Dermis microvascular lymphatic vessel endothelial cell (primary cell): ENCODE measurements around the gene RASL11B. TPM values are rescaled to one million over a fixed set of nuclear protein-coding genes. Genes with fewer than 3 reads are reported as not detected.
A peak's percentile ranks its signal among the peaks of the same experiment; 100 is the strongest.

Experiments
- DNase-seq, 2 donors: peaks; one replicate each; pipeline versions ENCODE4 v3.0.0 to v3.0.0-alpha.2; 2010; ENCODE audit warnings: low read depth in 2 of 2
- total RNA-seq: library from RNA; depleted of rRNA; stranded (reverse); fragments of >200 nt; gene quantifications from 2 replicates; pipeline ENCODE4 v1.2.1, GENCODE V29; 2014

RASL11B gene
- total RNA-seq, 1 donor from 2014 or later, result not detected

DNA sequence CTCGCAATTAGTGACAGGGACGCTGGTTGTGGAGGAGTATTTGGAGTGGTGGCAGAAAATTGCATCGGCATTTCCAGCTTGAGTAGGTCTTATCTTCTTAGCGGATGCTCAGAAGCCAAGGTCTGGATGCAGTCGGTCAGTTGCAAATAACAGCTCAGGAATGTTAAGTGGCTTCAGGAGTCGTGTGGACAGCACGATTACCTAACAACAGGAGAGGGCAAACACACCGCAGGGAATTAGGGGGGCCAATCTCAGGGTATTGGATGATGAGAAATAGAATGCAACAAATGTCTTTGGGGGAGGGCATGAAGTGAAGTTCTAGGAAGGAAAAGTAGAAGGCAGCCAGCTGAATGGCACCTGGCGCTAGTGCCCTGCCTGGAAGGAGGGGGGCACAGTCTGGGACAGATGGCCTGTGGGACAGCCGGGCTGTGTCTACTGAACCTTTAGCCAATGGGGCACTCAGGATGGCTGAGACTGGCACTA lies 11.8 kb downstream of the RASL11B start:
- DNase-seq, result no peak

DNA sequence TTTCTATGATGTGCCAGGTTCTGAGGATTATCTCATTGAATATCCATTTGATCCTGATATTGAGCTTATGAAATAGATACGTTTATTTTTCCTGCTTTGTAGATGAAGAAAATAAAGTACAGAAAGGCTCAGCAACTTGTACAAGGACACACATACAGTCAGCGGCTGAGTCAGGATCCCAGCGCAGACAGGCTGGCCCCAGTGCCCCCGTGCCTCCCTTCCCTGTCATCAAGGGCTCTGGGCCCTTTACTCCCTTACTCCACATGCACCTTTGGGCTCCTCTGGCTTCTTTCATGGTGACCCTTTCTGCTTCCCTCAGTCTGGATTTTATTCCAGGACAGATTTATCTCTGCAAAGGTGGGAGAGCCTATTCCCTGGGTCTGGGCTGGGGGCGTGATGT lies 12.8 kb downstream of the RASL11B start:
- DNase-seq, result no peak

DNA sequence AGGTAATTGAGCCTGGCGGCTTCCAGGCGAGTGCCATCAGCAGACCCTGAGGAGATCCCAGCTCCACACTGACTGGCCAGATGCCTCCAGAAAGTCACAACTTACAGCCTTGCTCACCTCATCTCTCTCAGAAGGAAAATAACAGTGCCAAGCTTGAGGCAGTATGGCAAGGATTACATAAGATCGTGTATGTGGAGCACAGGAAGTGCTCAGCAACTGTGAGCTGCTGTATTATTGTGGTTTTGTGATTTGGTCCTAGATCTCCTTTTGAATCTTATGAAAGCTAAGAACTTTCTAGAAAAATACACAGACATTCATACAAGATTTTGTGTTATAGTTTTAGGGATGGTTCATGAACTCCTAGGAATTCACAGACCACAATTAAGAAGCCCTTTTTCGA lies 14.0 kb downstream of the RASL11B start:
- DNase-seq, result no peak

DNA sequence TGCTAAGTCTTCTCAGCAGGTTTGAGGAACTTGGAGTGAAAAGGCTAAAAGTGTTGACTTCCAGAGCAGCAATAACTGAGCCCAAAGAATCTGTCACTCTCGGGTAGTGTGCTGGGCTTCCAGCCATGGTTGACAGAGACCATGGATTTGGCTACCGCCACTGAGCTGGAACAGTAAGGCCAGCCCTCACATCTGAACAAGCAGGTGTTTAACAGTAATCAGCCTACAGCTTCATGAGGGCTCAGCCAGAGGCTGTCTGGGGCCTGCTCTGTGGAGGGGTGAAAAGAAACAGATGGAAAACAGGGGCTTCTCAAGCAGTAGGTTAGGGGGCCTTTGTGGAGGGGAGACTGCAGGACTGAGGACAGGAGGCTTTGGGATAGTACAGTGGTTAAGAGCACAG lies 14.9 kb downstream of the RASL11B start:
- DNase-seq, result no peak

DNA sequence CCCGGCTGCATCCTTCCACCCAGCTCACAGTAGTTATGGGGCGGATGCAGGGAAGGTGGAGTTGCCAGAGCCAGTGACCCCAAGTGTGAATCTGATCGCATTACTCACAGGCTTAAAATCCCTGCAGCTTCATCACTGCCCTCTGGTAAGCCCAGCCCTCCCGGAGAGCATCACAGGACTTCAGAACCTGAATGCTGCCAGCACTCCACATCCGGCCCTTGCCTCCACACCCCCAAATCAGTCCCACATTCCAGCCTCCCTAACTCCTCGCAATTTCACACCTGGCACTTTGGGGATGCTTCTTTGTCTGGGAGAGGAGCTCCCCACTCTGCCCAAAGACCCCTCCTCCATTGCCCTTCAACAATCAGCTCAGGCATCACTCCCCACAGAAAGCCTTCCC lies 15.6 kb downstream of the RASL11B start:
- no peak for DNase-seq

DNA sequence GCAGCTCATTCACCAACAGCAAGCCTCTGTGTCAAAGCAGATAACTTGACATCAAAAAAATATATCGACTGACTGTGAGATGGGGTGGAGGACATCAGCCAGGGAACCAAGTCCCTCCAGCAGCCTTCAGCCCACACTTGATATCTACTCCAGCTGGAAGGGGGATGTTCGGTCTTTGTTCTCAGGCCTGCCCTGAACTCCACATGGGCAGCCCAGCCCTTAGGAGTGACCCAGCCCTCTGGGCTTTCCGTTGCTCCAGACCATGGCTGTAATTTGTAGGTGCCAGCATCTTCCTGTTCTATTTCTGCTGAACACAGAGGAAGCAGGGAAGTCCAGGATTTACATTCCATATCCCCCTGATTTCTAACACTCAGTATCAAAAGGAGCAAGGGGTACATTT lies 17.4 kb downstream of the RASL11B start:
- DNase-seq, result no peak

DNA sequence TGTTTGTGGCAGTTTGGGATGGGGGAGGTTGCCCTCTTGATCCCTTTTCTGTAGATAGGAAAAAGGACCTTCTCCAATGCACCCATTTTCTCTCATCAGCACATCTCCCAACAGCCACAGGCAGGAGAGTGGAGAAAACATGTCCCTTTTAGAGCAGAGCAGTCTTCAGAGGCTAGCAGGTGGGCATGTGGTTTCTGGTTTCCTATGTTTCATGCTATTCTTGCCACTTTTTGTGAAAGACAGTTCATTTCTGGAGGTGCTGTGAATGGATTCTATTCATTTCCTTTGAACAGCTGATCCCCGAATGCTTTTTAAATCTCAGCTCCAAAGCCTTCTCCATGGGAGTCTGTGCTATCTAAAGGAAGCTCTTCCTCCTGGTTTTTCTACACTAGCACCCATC lies 18.9 kb downstream of the RASL11B start:
- DNase-seq, result no peak

DNA sequence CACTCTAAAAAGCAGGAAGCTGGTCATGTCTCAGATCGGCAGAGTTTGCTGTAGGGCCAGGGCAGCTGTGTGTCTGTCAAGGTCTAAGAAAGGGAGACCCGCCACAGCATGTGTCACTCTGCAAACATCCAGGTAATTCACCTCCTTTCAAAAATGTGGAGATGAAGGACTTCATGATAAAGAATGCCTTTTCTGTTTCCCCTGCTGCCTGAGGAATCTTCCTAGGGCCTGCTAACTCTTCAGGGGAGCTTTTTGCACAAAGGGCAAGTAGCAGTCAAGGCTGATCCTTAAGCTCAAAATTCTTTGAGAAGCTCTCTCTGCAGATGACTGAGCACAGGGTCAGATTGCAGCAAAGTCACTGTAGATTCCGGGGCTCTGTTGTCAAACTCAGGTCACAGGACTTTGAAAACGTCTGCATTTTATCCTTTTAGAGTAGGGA lies 21.1 kb downstream of the RASL11B start:
- DNase-seq, result no peak

DNA sequence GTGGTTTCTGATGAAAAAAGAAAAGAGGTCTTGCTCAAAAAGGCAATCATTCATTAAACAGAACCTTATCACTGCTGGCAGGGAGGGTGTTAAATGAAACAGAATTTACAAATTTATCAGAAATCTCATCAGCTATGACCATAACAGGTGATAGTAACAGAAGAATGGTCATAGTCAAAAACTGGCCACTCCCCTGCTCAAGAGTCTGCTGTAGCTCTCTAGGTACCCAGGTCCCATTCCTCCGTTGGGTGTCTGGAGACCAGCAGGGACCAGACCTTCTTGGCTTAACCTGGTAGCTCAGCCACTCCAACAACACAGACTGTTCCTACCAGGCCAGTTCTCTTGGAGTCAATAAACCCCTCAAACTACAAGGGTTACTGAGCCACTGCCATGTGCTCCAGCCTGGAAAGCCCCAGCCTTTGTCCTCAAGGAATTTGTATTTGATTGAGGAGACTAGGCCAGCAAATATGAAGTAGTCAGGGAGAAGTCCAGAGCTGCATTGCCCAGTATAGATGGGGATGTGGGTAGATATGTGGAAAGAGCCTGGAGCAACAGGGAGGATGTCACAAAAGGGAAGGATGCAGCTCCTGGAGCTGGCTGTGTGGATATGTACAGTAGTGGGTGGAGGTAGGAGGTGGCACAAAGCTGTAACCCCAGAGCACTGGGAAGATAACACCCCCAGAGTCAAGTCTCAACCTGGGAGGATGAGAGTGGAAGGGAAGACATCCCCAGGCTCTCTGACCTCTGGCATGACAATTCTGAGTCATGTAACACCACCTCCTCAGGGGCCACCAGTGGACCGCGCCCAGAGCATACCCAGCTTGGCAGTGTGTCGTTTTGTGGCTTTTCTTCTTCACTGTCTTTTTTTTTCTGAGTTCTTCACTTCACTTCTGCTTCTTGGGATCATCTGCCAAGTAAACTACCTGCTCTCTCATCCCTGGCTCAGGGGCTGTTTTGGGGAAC lies 21.9 kb downstream of the RASL11B start:
- DNase-seq, result no peak

DNA sequence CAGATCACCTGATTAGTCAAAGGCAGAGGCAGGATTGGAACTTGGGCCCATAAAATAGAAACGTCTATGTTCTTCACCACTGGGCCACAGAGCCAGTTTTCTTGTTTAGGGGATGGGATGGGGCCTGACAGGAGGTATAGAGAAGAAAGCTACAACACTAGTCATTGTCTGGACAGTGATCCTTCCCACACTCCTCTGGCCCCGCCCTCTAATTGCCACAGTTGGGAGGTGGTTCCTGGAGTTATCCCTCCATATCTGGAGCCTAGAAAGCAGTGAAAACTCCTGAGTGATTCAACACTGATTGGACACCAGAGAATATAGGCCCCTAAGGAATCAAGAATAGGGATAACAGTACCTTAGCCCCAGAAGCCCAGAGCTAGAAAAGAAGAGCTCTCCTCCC lies 22.9 kb downstream of the RASL11B start:
- no peak for DNase-seq

DNA sequence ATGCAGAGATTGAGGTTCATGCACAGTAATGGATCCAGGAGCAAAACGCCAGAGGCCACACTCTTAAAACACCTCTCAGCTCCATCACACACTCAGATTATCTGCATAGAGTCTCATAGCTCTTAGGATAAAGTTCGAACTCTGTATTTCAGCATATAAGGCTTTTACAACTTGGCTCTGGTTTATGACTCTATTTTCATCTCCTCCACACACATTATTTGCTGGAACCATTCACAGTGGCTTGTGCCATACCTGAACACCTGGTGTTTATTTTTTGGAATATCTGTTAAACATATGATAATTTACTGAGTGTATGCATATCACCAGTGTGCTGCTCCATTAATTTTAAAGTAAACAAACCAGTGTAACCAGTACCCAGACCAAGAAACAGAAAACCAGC lies 27.2 kb downstream of the RASL11B start:
- DNase-seq, result no peak

DNA sequence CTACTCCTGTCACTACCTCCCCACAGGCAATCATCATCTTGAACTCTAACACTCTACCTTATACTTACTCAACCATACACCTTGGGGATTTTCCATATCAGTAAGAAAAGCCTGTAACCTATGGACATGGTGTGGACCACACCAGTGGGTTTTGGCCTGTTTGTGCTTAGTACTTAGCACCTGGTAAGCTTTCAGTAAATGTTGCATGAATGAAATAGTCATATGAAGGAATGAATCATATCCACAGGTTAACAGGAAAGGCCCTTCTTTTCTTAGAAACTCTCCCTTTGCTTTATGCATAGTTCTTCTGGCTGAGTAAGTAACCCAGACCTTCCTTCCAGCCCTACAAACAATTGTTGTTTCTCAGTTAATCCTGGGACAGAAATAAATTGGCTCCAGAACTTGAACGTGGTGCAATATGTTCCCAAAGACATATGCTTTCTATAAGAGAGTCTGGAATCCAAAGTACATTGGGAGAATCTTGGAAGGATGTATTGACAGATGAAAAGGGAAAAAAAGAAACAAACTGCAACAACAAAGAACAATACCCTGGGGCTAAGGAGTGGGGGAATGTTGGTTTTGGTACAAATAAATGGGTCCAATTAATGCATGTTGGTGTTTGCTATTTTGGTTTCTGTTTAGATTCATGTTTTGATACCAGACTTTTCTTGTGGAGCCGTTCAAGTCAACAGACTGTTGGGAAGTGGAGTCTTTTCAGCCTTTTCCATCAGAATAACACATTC lies 27.8 kb downstream of the RASL11B start:
- DNase-seq, result peak in 1 of 2 donors; percentile 35

DNA sequence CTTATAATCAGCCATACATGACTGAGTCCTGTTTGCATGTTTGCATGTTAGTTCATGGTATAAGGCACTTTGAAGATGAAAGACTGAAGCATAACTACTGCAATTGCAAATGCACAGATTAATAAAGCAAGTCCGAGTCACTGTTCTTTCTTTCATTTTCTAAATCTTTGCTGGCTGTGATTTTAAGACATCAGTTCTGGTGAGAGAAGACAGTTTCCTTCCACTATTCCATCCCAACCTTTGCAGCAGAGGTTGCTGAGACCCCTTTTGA lies 28.3 kb downstream of the RASL11B start:
- no peak for DNase-seq

DNA sequence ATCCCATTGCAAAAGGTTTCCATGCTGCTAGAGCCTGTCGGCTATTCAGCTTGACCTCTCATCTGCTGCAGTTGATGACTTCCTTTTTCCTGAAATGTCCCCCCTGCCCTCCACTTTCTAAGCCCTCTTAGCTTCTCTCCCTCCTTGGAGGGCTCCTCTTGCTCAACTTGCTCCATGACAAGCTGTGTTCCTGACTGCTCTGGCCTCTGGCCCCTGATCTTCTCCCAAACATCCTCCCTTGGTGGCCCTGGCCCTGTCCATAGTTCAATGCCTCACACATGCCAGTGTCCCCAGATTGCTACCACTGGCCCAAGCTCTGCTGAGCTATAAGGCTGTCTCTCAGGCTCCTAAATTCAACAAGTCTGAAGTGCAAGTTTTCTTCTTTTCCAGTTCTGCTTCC lies 29.6 kb downstream of the RASL11B start:
- no peak for DNase-seq

DNA sequence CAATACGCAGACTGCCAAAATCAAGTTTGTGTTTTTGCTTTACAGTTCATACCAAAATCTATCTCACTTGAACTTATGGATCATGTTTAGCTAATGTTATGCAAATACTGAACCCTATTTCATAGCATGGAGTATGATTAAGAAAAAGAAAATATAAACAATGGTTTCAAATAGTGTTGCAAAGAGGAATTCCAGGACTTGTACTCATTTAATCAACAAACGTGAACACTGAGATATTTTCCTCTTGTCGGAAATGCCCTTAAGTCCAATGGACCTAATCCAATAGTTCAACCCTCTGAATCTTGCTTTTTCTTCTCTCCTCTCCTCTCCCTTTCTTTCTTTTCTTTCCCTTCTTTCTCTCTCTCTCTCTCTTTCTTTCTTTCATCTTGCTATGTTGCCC lies 30.8 kb downstream of the RASL11B start:
- no peak for DNase-seq

DNA sequence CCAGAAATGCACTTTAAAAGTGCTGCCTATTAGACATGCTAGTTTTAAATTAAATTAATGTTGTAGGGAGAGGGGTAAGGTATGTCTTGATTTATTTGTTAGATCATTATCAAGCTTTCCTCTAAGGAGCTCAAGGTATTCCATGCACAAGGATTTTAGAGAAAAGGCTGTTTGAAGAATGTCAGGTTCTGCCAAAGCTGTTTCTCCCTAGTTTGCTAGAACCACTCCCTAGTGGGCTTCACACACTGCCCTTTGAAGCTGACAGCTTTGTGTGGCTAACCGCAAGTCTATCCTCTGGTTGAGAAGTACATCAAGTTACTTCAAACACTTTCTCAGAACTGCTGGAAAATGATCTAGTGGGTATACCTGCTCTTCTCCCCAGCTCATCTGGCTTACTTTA lies 32.3 kb downstream of the RASL11B start:
- no peak for DNase-seq

DNA sequence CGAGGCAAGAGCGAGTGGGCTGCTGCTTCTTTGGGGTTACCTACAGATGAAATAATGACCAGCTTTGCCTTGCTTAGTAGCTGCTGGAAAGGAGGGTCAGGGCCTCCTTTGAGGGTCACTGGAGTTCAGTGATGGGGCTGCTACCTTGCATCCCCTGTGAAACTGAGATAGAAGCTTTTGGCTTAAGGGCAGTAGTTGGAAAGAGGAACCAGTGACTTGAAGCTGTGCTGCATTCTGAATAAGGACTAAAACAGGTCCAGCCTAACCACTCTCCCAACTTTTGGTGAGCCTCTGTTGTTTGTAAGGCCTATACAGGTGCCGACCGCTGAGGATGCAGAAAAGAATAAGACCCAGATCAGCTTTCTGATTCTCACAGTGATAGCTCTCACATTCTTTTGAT lies 41.2 kb downstream of the RASL11B start:
- DNase-seq, result no peak

DNA sequence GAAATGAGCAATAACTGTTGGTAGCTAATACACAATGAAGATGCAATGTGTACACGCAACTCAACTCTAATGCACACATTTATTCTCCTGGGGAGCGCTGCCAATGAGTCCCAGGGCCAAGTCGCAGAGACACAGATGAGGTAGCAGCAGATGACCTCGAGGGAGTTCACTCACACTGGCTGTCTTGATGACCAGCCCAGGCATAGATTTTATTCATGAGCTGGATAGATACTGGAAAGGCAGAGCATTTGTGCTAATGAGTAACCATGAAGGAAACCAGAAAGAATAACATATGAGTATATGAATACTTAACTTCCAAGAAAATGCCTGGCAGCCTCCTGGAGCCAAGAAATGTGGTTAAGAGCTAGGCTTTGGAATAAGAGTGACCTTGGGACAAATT lies 42.3 kb downstream of the RASL11B start:
- DNase-seq, result no peak

DNA sequence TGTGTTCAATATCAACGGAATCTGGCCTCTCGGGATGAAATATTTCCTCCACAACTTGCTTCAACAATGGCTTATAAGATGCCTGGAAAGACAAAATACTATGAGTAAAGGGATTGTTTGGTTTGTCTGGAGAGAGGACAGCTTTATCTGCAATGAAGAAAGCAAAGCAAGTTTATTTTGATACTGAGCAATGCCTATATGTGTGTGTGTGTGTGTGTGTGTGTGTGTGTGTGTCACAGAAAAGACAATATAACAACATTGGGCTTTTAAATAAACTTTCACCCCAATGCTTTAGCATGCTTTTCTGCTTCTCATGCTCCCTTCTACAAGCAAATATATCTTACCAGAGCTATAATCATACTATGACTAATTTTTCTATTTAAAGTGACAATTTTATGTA lies 45.4 kb downstream of the RASL11B start:
- DNase-seq, result no peak

DNA sequence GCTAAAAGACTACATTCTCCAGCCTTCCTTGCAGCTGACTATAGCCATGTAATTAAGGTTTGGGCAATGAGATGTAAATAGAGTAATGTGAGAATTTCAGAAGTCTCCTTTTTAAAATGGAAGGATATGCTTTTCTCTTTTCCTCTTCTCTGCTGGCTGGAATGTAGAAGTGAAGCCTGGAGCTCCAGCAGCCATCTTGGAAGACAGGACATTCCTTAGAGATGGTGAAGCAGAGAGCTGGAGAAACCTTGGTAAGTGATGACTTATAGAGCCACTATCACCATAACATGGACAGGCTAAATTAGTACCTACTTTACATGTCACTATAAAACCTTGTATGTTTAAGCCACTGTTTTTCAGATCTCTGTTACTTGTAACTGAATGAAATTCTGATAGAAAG lies 48.0 kb downstream of the RASL11B start:
- DNase-seq, result no peak

DNA sequence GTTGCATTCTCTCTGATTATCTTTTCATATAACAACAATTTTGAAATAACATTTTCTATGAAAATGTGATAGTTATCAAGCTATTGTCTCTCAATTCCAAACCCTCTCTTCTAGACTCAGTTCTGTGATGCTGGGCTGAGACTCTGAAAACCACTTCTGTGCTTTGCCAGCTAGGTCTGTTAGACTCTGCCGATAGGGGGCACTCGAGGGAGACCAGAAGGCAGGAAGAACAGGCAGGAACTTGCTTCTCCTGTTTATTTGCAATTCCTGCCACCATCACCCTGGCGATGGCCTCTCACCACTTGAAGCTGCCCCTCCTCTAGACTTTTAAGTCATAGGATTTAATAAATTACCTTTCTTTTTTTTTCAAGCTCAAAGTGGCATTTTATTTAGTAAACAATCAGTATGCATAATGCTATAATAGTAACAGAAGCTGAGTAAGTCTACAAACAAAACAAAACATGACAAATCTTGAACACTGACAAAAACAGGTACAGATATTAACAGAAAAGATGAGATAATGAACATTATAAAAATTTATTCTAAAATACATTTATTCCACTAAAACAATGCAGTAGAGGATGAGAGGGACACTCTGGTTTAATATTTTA lies 49.7 kb downstream of the RASL11B start:
- DNase-seq, result peak; percentile 42 to 80

DNA sequence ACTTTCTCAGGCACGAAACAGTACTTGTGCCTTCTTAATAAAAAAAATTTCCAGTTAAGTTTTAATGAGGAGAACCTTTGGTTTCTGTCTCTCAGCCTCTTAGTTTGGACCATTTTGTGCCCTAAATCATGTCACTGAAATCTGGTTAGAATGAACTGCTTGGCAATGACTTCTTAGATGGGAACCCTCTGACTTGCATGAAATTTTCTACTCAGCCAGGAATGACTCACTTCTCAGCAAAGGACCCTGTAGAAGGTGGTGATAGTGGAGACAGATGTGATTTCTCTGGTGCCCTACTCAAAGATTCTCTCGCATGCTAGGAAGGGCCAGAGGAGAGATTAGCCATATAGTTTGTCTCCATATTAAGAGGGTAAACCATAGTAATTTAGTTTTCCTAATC lies 50.5 kb downstream of the RASL11B start:
- DNase-seq, result no peak
